GM18951 (cell line): Measurements from ENCODE around the gene GTF3C1.
"Not testable (repeated sequence)": the region's sequence is repeated elsewhere in the genome, so short reads cannot be mapped to it uniquely, and the experiment has no call there.

ENCODE experiments used
- POLR2A ChIP-seq: IDR thresholded peaks from 4 replicates; pipeline ENCODE4 v1.6.1; 2011; ENCODE audit warnings: mild to moderate bottlenecking; ENCODE audit not compliant: insufficient read length, insufficient read depth; ENCODE audit errors: extremely low read depth
- in situ Hi-C: fragments of 300-500 bp; cut with MboI; formaldehyde crosslinking; loops from one replicate; pipeline ENCODE4 v1.12.0; 2022; ENCODE audit warnings: low sequenced_read_pairs, mixed read lengths, inconsistent platforms; ENCODE audit not compliant: unreplicated experiment

GTF3C1 gene

DNA sequence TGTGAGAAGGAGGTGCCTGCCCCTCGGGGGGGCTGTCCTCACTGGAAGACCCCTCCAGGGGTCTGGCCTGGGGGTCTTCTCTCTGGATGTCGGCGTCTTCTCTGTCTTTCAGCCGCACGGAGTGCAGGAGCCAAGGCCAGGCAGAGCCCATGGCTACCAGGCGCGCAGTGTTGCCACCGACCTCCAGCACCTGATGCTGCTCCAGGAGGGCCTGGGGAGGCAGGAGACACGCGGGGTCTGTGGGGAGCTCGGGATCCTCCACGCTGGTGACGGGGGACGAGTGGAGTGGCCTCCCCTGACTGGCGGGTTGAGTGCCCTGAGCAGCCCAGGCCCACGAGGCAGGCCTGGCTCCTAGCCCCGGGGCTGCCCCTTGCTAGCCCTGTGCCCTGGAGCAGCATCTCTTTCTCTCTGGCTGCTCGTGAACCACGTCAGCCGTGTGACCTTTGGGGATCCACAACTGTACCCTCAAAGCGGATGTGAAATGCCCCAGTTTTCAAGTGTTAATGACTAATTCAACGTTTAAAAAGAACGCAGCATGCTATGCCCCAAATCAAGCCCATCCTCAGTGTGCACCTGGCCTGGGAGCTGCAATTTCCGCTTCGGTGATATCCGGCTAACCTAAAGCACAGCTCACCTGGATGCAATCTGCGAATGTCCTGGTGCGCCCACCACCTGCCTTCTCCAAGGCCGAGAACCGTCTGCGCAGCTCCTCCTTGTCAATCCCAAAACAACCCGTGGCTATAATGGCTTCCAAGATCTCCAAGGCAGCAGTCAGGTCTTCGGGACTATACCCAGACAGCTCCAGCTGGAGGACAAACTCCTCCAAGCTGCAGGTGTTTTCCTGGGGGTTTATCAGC is 84.9 kb downstream of the GTF3C1 start:
- in situ Hi-C loops, result loop anchor here (10.0 kb wide), 1 partner anchor 300 kb away; no protein-coding TSS in a partner anchor
- TF ChIP-seq POLR2A, result no peak

- TF ChIP-seq POLR2A, result no peak
- in situ Hi-C loops, result loop anchor here (10.0 kb wide), 1 partner anchor 299 kb away; no protein-coding TSS in a partner anchor
Measured at GRCh38 chr16:27463741-27464591, 85.7 kb downstream of the GTF3C1 start.

GRCh38 chr16:27462846-27463682 is 86.6 kb downstream of the GTF3C1 start:
- TF ChIP-seq POLR2A, result no peak
- in situ Hi-C loops, result loop anchor here (10.0 kb wide), 1 partner anchor 298 kb away; no protein-coding TSS in a partner anchor

DNA sequence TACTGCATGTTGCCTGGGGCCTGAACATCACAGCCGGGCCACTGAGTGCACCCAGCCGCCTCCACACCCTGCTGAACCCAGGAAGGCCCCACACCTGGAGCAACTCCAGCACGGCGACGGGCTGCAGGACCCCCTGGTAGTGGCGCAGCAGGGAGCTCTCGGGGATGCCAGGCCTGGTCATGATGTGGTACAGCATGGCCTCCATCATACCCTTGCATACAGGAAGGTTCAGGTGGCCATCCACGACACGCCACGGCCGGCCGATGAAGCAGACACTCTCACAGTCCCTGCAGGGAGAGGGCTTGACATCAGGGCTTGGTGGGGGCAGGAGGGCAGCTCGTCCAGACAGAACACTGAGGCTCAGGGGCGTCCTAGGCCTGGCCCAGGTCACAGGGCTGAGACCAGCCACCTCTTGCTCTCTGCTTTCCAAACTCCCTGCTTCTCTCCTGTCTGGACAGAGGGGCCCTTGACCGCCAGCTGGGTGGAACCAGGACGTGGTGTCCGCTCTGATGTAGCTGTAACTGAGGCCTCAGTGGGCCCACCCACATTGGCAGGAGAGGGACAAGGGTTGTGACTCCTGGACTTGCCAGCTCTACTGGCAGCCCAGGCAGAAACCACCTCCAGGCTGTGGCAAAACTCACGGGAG is 87.4 kb downstream of the GTF3C1 start:
- in situ Hi-C loops, result loop anchor here (10.0 kb wide), 1 partner anchor 298 kb away; no protein-coding TSS in a partner anchor

DNA sequence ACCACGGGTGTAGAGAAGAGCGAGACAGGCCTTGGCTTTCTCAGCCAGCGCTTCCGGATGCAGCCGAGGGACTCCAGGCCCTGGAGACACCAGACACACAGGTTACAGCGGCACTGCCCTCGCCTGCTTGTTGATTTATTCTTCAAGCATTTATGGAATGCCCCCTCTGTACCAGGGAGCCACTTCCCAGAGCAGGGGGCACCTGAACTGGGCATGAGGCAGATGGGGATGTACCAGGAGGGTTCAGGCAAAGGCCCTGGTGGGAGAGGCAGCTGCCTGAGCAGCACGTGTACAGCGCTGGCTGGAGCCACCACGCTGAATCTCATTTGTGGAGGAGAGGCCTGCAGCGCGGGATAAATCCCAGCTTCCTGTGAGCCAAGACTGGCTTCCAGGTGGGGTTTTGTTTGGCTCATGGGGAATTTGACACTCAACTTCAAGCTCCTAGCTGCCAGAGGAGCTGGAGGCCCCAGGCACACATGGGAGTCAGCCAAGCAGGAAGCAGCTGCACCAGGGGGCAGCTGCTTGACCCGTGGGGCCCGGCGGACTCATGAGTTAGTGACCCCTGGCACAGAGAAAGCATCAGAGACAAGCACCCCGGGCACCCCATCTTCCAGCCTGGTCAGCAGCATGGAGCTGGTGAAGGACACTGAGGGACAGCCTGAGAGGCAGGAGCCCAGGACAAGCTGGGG is 88.1 kb downstream of the GTF3C1 start:
- in situ Hi-C loops, result loop anchor here (10.0 kb wide), 1 partner anchor 297 kb away; no protein-coding TSS in a partner anchor
- TF ChIP-seq POLR2A, result no peak

More for the DNA sequence above, 87.4 kb downstream of the GTF3C1 start:
- no peak for TF ChIP-seq POLR2A

DNA sequence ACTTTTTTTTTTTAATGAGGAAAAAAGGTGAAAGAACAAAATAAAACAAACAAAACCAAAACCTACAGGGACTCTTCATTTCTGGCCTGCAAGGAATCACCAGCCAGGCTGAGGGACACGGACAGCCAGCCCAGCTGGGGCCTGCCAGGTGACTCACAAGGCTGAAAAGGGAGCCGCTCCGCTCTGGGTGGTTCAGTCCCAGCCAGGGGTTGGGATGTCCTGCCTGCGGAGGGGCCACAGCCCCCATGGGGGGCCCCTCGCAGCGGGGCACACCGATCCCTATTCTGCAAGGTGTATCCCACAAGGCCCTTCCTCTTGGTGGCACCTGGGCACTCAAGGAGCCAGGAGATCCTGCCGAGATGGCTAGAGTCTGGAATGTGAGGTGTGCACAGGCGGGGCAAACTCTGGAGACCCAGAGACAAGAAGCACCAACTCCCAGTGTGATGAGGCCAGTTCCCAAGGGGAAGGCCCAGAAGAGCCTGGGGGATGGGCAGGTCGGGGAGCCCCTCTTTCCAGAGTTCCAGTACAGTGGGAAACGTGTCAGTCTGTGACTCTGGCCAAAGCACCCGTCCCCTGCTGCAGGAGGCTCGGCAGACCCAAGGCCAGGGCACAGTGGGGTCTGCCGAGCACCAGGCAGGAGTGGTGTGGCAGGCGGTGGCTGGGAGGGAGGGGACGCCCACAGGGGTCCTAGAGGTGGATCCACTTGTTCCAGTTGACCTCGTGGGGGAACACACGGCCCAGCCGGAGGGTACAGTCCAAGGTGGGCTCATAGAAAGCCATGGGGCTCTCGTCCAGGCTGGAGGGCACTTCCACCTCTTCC is 88.8 kb downstream of the GTF3C1 start:
- in situ Hi-C loops, result loop anchor here (10.0 kb wide), 1 partner anchor 296 kb away; no protein-coding TSS in a partner anchor

DNA sequence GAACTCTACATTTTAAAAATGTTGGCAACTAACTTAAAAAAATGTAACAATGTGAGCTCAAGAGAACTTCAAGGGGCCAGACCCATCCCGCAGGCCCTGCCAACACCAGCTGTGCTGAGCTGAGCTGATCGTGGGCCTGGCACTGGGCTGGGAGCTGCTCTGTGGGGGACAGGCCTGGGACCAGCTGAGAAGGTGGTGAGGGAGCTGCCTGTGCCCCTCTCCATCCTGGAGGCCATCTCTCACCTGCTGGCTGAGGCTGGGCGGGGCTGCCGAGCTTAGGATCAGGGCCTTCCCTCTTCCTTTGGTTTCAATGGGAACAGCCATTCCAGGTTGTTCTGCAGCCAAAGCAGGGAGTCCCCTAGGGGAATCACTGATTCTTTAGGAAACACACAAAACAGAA is 89.5 kb downstream of the GTF3C1 start:
- in situ Hi-C loops, result loop anchor here (10.0 kb wide), 1 partner anchor 295 kb away; no protein-coding TSS in a partner anchor

More for the DNA sequence above, 88.8 kb downstream of the GTF3C1 start:
- TF ChIP-seq POLR2A, result no peak

DNA sequence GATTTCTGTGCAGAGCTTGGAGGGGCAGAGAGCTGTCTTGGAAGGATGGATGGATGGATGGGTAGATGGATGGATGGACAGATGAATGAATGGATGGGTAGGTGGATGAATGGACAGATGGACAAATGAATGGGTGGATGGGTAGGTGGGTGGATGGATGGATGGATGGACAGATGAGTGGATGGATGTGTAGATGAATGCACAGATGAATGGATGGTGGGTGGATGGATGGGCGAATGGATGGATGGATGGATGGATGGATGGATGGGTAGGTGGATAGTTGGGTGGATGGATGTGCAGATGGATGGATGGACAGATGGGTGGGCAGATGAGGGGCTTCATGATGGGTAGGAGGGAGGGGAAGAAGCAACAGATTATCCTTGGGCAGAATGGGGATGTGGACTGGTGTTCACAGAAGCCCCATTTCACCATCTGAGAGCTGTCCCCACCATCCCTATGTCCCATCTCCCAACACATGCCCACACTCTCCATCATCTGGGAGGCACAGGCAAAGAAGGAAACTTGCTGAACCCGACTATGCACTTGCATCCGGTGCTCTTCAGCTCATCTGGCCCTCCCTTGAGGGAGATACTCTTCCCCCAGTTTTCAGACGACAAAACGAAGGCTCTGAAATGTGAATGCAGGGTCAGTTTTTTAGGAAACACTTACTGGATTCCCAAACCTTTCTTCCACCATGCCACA is 90.6 kb downstream of the GTF3C1 start:
- in situ Hi-C loops, result no loop called here

More for the DNA sequence above, 89.5 kb downstream of the GTF3C1 start:
- no peak for TF ChIP-seq POLR2A

DNA sequence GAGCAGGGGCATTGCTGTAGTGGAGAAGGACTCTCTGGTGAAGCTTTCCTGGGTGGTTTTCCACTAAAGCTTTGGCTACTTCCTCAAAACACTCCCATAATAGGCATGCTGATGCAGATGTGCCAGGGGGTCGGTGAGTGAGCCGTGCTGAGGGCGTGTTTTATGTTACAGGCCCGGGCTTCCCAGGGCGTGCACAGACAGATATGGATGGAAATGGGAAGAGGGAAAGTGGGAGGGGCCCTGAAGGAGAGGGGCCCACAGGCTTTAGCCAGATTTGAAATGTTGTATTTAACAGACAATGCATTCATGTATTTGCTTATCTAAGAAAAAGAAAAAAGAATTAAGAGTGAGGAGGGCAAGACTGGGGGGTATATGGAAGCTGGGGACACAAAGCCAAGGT is 91.5 kb downstream of the GTF3C1 start:
- TF ChIP-seq POLR2A, result no peak
- in situ Hi-C loops, result no loop called here

More for the DNA sequence above, 90.6 kb downstream of the GTF3C1 start:
- TF ChIP-seq POLR2A, result no peak

DNA sequence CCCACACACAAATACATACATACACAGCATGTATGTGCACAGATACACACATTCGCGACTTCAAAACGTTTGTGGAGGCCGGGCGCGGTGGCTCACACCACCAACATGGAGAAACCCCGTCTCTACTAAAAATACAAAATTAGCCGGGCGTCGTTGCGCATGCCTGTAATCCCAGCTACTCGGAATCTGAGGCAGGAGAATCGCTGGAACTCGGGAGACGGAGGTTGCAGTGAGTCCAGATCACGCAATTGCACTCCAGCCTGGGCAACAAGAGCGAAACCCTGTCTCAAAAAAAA is 92.2 kb downstream of the GTF3C1 start:
- in situ Hi-C loops, result not testable (repeated sequence)
